ENCODE results near the gene CREB3L2. TPM values are rescaled to one million over a fixed set of nuclear protein-coding genes. Genes with fewer than 3 reads are reported as not detected.

CREB3L2 gene
- total RNA-seq, 1 experiment from 2014 or later, result 41.2 TPM

DNA sequence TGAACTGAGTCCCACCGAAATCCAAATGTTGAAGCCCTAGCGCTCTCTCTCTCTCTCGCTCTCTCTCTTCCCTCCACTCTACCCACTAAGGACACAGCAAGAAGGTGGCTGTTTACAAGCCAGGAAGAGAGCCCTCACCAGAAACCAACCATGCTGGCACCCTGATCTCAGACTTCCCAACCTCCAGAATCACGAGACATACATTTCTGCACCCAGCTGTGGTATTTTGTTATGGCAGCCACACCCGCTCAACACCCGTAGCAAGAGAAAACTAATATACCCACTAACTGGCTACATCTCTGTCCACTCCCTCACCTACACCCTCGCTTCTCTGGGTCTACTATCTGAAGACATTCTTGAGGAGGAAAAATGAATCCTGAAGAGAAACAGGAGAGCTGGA is 54.8 kb downstream of the CREB3L2 start:
- no peaks in the 10 kb centered on the region for H3K9me3 ChIP-seq (ENCODE audit: insufficient read depth, low read depth)
- H3K4me2 ChIP-seq, result no peak overlapping the region
- H3K36me3 ChIP-seq (ENCODE audit: low read depth), result no peaks in the 10 kb centered on the region
- H3K4me1 ChIP-seq (replicated peaks; ENCODE audit: insufficient read depth), result peaks cover 8% of the 10 kb centered on the region
- H3K27me3 ChIP-seq (ENCODE audit: insufficient read depth, low read depth), result no peaks in the 10 kb centered on the region
- intact Hi-C loops (cut with micrococcal nuclease; ENCODE audit: unreplicated experiment), result no loop called here
- POLR2A ChIA-PET (ENCODE audit: unreplicated experiment), result no interaction called here
- peaks cover 36% of the 10 kb centered on the region for H3K79me2 ChIP-seq (ENCODE audit: low read depth)
- no TSS peak for BruUV-seq (replicated peaks)
- TF ChIP-seq EZH2 (IDR thresholded peaks at IDR 0.05; ENCODE audit: low read depth), result no peak
- TF ChIP-seq, protein P1, sequence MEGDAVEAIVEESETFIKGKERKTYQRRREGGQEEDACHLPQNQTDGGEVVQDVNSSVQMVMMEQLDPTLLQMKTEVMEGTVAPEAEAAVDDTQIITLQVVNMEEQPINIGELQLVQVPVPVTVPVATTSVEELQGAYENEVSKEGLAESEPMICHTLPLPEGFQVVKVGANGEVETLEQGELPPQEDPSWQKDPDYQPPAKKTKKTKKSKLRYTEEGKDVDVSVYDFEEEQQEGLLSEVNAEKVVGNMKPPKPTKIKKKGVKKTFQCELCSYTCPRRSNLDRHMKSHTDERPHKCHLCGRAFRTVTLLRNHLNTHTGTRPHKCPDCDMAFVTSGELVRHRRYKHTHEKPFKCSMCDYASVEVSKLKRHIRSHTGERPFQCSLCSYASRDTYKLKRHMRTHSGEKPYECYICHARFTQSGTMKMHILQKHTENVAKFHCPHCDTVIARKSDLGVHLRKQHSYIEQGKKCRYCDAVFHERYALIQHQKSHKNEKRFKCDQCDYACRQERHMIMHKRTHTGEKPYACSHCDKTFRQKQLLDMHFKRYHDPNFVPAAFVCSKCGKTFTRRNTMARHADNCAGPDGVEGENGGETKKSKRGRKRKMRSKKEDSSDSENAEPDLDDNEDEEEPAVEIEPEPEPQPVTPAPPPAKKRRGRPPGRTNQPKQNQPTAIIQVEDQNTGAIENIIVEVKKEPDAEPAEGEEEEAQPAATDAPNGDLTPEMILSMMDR (conservative IDR thresholded peaks at IDR 0.05), result no peak
- H3K4me3 ChIP-seq, result no peak overlapping the region
- no peak overlapping the region for H2AFZ ChIP-seq
- H3K9me2 ChIP-seq (ENCODE audit: insufficient read depth), result no peaks in the 10 kb centered on the region
- H3K27ac ChIP-seq, result no peak overlapping the region
- H4K20me1 ChIP-seq (ENCODE audit: insufficient read depth), result no peaks in the 10 kb centered on the region
- peak in 1 of 2 experiments; percentile 10 for DNase-seq
- peaks cover 2% of the 10 kb centered on the region; the same call in 1 of the 2 replicates for H3F3A ChIP-seq (ENCODE audit: insufficient read depth, low read depth)
- CTCF ChIA-PET, result no interaction called here

DNA sequence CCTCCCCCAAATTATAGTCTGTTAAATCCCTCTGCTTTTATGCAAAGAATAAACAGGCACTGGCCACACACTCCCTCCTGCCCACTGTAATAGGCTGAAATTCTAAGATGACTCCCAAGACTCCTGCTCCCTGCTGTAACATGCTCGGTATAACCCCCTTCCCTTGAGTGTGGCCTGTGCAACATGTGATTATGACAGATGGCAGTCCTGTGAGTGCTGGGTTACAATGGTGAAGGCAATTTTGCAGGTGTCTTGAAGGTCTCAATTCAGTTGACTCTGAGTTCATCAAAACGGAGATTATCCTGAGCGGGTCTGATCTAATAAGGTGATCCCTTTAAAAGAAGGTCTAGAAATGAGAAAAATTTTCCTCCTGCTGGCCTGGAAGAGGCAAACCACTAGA is 55.9 kb downstream of the CREB3L2 start:
- Histone ChIP-seq H3K9me2 (ENCODE audit: insufficient read depth) (no peaks in the 10 kb centered on the region), H3K4me3 (no peak overlapping the region), H3K36me3 (ENCODE audit: low read depth) (no peaks in the 10 kb centered on the region), H3K27me3 (ENCODE audit: insufficient read depth, low read depth) (no peaks in the 10 kb centered on the region), H3K27ac (no peak overlapping the region), H4K20me1 (ENCODE audit: insufficient read depth) (no peaks in the 10 kb centered on the region), H3K4me2 (no peak overlapping the region), H3F3A (ENCODE audit: insufficient read depth, low read depth) (no peaks in the 10 kb centered on the region), H3K9me3 (ENCODE audit: insufficient read depth, low read depth) (no peaks in the 10 kb centered on the region), H3K79me2 (ENCODE audit: low read depth) (peaks cover 26% of the 10 kb centered on the region), H2AFZ (no peak overlapping the region), H3K4me1 (replicated peaks; ENCODE audit: insufficient read depth) (no peaks in the 10 kb centered on the region)
- CTCF ChIA-PET, result no interaction called here
- POLR2A ChIA-PET (ENCODE audit: unreplicated experiment), result no interaction called here
- no TSS peak for BruUV-seq (replicated peaks)
- no peak for DNase-seq
- TF ChIP-seq, protein P1 (conservative IDR thresholded peaks at IDR 0.05), result no peak
- TF ChIP-seq EZH2 (IDR thresholded peaks at IDR 0.05; ENCODE audit: low read depth), result no peak
- intact Hi-C loops (cut with micrococcal nuclease; ENCODE audit: unreplicated experiment), result no loop called here

DNA sequence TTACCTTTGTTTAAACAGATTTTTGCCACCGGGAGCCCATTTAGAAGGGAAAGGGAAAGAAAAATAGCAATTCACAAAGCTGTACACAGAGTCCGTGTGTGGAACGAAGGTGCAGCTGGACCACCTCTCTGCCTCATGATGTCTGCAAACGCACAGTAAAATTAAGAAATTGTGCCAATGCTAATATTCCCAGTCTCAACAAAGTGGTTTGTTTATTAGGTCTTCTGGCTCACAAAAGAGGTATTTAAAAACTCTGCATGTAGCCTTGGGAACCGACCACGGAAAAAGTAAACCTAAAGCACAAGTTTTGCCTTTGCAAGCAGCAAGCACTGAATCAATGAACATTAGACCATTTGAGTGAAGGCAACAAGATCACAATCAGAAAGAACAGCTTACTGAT is 57.7 kb downstream of the CREB3L2 start:
- H3K4me2 ChIP-seq, result no peak overlapping the region
- intact Hi-C loops (cut with micrococcal nuclease; ENCODE audit: unreplicated experiment), result no loop called here
- H3K9me3 ChIP-seq (ENCODE audit: insufficient read depth, low read depth), result no peaks in the 10 kb centered on the region
- H3K79me2 ChIP-seq (ENCODE audit: low read depth), result peaks cover 8% of the 10 kb centered on the region; the same call in 1 of the 2 replicates
- no peak overlapping the region for H3K27ac ChIP-seq
- no peaks in the 10 kb centered on the region for H4K20me1 ChIP-seq (ENCODE audit: insufficient read depth)
- H3K27me3 ChIP-seq (ENCODE audit: insufficient read depth, low read depth), result no peaks in the 10 kb centered on the region
- ChIA-PET POLR2A (ENCODE audit: unreplicated experiment) (no interaction called here), CTCF (no interaction called here)
- H2AFZ ChIP-seq, result no peak overlapping the region
- no peak for TF ChIP-seq EZH2 (IDR thresholded peaks at IDR 0.05; ENCODE audit: low read depth)
- TF ChIP-seq, protein P1 (conservative IDR thresholded peaks at IDR 0.05), result no peak
- H3K4me3 ChIP-seq, result no peak overlapping the region
- no peak for DNase-seq
- no peaks in the 10 kb centered on the region for H3K9me2 ChIP-seq (ENCODE audit: insufficient read depth)
- no TSS peak for BruUV-seq (replicated peaks)
- H3F3A ChIP-seq (ENCODE audit: insufficient read depth, low read depth), result no peaks in the 10 kb centered on the region
- H3K4me1 ChIP-seq (replicated peaks; ENCODE audit: insufficient read depth), result no peaks in the 10 kb centered on the region
- no peaks in the 10 kb centered on the region for H3K36me3 ChIP-seq (ENCODE audit: low read depth)

All from PC-9 (cell line).